Ishikawa (cell line): ENCODE results near the gene CD226.

Source experiments
- CEBPB ChIP-seq: IDR thresholded peaks from 2 replicates; pipeline ENCODE4 v1.6.1; 2012
- CREB1 ChIP-seq: IDR thresholded peaks from 2 replicates; pipeline ENCODE4 v1.6.1; 2012; ENCODE audit warnings: low read depth
- EGR1 ChIP-seq: IDR thresholded peaks from 2 replicates; pipeline ENCODE4 v1.6.1; 2012
- EP300 ChIP-seq: IDR thresholded peaks from 2 replicates; pipeline ENCODE4 v1.6.1; 2012; ENCODE audit warnings: borderline replicate concordance
- FOXM1 ChIP-seq: IDR thresholded peaks from 2 replicates; pipeline ENCODE4 v1.6.1; 2012; ENCODE audit warnings: low read depth, borderline replicate concordance
- MAX ChIP-seq: IDR thresholded peaks from 2 replicates; pipeline ENCODE4 v1.6.1; 2012
- RAD21 ChIP-seq: IDR thresholded peaks from 2 replicates; pipeline ENCODE4 v1.6.1; 2012; ENCODE audit warnings: low read depth
- TAF1 ChIP-seq: IDR thresholded peaks from 2 replicates; pipeline ENCODE4 v1.6.1; 2012; ENCODE audit warnings: low read depth, mild to moderate bottlenecking
- YY1 ChIP-seq: IDR thresholded peaks from 2 replicates; pipeline ENCODE4 v1.6.1; 2012; ENCODE audit warnings: low read depth
- ZBTB7A ChIP-seq: IDR thresholded peaks from 2 replicates; pipeline ENCODE4 v1.6.1; 2012; ENCODE audit warnings: low read depth
- TF ChIP-seq, protein P1 (sequence below): IDR thresholded peaks from 2 replicates; pipeline ENCODE4 v1.6.1; 2012; ENCODE audit warnings: low read depth, mild to moderate bottlenecking

DNA sequence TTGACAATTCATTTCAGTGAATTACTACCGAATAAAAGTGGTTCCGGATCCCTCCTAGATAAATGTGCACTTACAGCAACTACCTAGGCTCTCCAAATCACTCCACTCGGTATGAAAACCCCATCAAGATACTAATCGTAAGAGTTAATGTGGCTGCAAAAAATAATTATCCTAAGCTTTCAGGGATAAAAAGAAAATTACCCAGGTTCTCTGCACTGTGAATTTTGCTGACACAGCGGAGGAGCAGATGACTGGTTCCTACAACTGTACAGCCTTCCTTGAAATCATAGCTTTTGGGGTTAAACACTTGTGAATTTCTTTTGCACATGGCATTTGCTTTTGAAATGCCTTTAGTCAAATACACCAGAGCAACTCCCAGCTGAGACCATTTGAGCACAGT, 104.7 kb downstream of the CD226 start:
- TF ChIP-seq EP300 (no peak), EGR1 (no peak), TAF1 (no peak), FOXM1 (no peak), YY1 (no peak), RAD21 (no peak), MAX (no peak), CEBPB (no peak), ZBTB7A (no peak), CREB1 (no peak)
- TF ChIP-seq, protein P1, sequence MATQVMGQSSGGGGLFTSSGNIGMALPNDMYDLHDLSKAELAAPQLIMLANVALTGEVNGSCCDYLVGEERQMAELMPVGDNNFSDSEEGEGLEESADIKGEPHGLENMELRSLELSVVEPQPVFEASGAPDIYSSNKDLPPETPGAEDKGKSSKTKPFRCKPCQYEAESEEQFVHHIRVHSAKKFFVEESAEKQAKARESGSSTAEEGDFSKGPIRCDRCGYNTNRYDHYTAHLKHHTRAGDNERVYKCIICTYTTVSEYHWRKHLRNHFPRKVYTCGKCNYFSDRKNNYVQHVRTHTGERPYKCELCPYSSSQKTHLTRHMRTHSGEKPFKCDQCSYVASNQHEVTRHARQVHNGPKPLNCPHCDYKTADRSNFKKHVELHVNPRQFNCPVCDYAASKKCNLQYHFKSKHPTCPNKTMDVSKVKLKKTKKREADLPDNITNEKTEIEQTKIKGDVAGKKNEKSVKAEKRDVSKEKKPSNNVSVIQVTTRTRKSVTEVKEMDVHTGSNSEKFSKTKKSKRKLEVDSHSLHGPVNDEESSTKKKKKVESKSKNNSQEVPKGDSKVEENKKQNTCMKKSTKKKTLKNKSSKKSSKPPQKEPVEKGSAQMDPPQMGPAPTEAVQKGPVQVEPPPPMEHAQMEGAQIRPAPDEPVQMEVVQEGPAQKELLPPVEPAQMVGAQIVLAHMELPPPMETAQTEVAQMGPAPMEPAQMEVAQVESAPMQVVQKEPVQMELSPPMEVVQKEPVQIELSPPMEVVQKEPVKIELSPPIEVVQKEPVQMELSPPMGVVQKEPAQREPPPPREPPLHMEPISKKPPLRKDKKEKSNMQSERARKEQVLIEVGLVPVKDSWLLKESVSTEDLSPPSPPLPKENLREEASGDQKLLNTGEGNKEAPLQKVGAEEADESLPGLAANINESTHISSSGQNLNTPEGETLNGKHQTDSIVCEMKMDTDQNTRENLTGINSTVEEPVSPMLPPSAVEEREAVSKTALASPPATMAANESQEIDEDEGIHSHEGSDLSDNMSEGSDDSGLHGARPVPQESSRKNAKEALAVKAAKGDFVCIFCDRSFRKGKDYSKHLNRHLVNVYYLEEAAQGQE = no peak
